HepG2 (cell line): ENCODE data around the gene CASKIN1.

ENCODE experiments used
- CREB3 ChIP-seq: sonication (generic); formaldehyde crosslinking; IDR thresholded peaks from 2 replicates; pipeline ENCODE4 v1.5.0; 2020; ENCODE audit warnings: missing genetic modification reagents
- ZNF670 ChIP-seq: sonication (generic); formaldehyde crosslinking; IDR thresholded peaks from 2 replicates; pipeline ENCODE4 v1.8.0; 2022; ENCODE audit warnings: mild to moderate bottlenecking, missing genetic modification reagents, borderline replicate concordance
- TF ChIP-seq, protein P1 (sequence below): sonication (generic); formaldehyde crosslinking; IDR thresholded peaks from 2 replicates; pipeline ENCODE4 v1.5.0; 2020; ENCODE audit warnings: mild to moderate bottlenecking, missing genetic modification reagents, moderate library complexity

DNA sequence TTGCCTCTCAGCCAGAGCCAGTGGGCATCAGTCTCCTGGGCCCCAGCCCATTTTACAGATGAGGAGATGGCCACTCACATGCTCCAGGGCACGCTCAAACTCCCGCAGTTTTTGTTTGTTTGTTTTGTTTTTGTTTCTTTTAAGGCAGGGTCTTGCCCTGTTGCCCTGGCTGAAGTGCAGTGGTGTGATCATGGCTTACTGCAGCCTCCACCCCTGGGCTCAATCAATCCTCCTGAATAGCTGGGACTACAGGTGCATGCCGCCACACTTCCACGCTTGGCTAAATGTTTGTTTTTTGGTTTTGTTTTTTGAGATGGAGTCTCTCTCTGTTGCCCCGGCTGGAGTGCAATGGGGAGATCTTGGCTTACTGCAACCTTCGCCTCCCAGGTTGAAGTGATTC is 30.5 kb upstream of the CASKIN1 start:
- TF ChIP-seq ZNF670 (CRISPR knock-in tag) (no peak), CREB3 (no peak)
- TF ChIP-seq, protein P1, sequence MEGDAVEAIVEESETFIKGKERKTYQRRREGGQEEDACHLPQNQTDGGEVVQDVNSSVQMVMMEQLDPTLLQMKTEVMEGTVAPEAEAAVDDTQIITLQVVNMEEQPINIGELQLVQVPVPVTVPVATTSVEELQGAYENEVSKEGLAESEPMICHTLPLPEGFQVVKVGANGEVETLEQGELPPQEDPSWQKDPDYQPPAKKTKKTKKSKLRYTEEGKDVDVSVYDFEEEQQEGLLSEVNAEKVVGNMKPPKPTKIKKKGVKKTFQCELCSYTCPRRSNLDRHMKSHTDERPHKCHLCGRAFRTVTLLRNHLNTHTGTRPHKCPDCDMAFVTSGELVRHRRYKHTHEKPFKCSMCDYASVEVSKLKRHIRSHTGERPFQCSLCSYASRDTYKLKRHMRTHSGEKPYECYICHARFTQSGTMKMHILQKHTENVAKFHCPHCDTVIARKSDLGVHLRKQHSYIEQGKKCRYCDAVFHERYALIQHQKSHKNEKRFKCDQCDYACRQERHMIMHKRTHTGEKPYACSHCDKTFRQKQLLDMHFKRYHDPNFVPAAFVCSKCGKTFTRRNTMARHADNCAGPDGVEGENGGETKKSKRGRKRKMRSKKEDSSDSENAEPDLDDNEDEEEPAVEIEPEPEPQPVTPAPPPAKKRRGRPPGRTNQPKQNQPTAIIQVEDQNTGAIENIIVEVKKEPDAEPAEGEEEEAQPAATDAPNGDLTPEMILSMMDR (CRISPR knock-in tag): no peak
